Measurements from ENCODE around the gene IQCE.
"Not testable (repeated sequence)": the region's sequence is repeated elsewhere in the genome, so short reads cannot be mapped to it uniquely, and the experiment has no call there.

The IQCE gene

GRCh38 chr7:2577914-2578680, 19.3 kb downstream of the IQCE start:
- no peak for DNase-seq

GRCh38 chr7:2580636-2581035, 21.9 kb downstream of the IQCE start:
- no peak for DNase-seq

- no peak for DNase-seq
These were observed 23.4 kb downstream of the IQCE start for GRCh38 chr7:2582006-2582735.

- DNase-seq = no peak
These were observed 25.2 kb downstream of the IQCE start for GRCh38 chr7:2583798-2584580.

GRCh38 chr7:2585446-2585845, 26.7 kb downstream of the IQCE start:
- DNase-seq = no peak

GRCh38 chr7:2586326-2587020, 27.7 kb downstream of the IQCE start:
- DNase-seq = no peak

- no peak for DNase-seq
These were observed 28.4 kb downstream of the IQCE start for GRCh38 chr7:2587134-2587533.

- no peak for DNase-seq
These were observed 29.0 kb downstream of the IQCE start for GRCh38 chr7:2587778-2588177.

- DNase-seq = no peak
These were observed 30.6 kb downstream of the IQCE start for GRCh38 chr7:2589341-2589740.

GRCh38 chr7:2589941-2590340, 31.2 kb downstream of the IQCE start:
- not testable (repeated sequence) for DNase-seq

GRCh38 chr7:2592375-2592865, 33.6 kb downstream of the IQCE start:
- DNase-seq = no peak

GRCh38 chr7:2593036-2593727, 34.4 kb downstream of the IQCE start:
- DNase-seq = no peak

GRCh38 chr7:2594599-2594998, 35.8 kb downstream of the IQCE start:
- DNase-seq = no peak

- DNase-seq = no peak
These were observed 36.6 kb downstream of the IQCE start for GRCh38 chr7:2595258-2595860.

- DNase-seq = no peak
These were observed 37.9 kb downstream of the IQCE start for GRCh38 chr7:2596464-2597272.

- no peak for DNase-seq
These were observed 38.5 kb downstream of the IQCE start for GRCh38 chr7:2597273-2597640.

- DNase-seq = no peak
These were observed 39.5 kb downstream of the IQCE start for GRCh38 chr7:2598154-2598823.

- DNase-seq = no peak
These were observed 42.3 kb downstream of the IQCE start for GRCh38 chr7:2601065-2601464.

- no peak for DNase-seq
These were observed 43.1 kb downstream of the IQCE start for GRCh38 chr7:2601907-2602306.

Data from fibroblast of skin of abdomen (primary cell).